Measurements from ENCODE around the gene MTMR1. TPM values are rescaled to one million over a fixed set of nuclear protein-coding genes. Genes with fewer than 3 reads are reported as not detected.

MTMR1 gene
- total RNA-seq, 1 experiment from 2014 or later: 15.6 TPM

DNA sequence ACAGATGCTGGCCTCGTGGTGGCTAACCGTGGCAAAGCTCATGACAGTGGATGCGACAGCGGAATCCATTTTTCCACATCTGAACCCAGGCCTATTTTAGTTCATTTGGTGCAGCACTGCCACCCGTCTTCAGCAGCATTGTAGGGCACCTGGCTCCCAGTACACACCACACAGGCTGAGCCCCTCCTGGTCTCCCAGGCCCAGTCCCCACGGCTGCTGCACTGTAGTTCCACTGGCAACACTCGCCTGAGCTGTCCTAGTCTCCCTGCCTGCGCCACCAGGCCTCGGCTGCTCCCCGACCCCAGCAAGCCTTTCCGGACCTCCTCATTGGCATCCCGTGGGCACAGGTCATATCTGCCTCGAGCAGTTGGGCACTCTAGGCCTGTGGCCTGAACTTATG is 76.2 kb downstream of the MTMR1 start (continued):
- TF ChIP-seq, protein P1, sequence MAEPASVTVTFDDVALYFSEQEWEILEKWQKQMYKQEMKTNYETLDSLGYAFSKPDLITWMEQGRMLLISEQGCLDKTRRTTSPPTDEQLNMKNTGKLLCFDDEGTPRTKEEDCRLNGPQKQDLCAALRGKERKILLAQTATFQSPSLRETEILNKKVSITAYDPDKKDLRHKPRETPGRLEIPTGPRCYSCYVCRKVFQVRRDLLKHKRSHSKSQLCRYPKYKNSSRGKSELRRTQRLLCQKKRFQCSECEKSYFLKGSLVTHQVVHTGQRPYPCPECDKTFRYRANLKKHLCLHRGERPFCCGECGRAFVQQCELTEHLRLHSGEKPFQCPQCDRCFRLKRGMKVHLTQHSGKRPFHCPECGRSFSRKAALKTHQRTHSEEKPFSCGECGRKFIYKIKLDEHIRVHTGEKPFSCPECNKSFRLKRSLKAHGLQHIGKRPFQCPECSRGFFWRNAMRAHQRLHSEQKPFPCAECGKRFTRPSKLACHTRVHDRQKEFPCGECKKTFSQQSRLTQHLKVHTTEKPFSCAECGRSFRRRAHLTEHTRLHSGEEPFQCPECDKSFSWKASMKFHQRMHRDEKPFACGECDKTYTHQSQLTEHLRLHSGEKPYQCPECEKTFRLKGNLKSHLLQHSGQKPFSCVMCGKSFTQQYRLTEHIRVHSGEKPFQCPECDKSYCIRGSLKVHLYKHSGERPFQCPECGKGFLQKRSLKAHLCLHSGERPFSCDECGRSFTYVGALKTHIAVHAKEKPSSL (CRISPR knock-in tag; conservative IDR thresholded peaks at IDR 0.05): no peak
- TF ChIP-seq SOX15 (CRISPR knock-in tag; IDR thresholded peaks at IDR 0.05): no peak

DNA sequence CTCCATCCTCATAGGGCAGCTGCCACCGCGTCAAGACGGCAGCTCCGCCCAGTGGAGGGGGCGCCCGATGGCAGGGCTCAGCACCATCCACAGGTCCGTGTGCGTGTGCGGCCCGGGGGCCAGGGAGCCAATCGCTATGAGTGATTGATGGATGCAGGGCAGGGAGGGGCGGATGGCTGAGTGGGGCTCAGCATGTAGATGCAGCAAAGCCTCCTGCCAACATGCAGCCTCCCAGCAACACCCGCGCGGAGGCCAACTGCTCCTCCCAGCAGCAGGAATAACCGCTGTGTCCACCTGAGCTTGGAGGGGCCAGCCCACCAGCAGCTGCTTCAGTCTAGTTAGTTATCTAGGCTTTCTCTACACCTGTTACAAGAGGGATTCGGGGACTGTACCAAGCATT is 77.4 kb downstream of the MTMR1 start:
- Mint-ChIP-seq H3K4me3 (no peak overlapping the region), H3K27ac (no peak overlapping the region), H3K9me3 (no peaks in the 10 kb centered on the region), H3K36me3 (peaks cover 9% of the 10 kb centered on the region; the same call in 1 of the 2 replicates), H3K27me3 (ENCODE audit: low read depth) (no peaks in the 10 kb centered on the region), H3K4me1 (peaks cover 10% of the 10 kb centered on the region)
- no peak for TF ChIP-seq TEAD1 (CRISPR knock-in tag; IDR thresholded peaks at IDR 0.05)
- TF ChIP-seq ZNF396 (CRISPR knock-in tag; IDR thresholded peaks at IDR 0.05; ENCODE audit: borderline replicate concordance): no peak
- no peak for TF ChIP-seq JUN (CRISPR knock-in tag; IDR thresholded peaks at IDR 0.05)
- ChIA-PET CTCF (no interaction called here), POLR2A (no interaction called here)
- ATAC-seq (no peak), DNase-seq (ENCODE audit: low spot score) (no peak)

DNA sequence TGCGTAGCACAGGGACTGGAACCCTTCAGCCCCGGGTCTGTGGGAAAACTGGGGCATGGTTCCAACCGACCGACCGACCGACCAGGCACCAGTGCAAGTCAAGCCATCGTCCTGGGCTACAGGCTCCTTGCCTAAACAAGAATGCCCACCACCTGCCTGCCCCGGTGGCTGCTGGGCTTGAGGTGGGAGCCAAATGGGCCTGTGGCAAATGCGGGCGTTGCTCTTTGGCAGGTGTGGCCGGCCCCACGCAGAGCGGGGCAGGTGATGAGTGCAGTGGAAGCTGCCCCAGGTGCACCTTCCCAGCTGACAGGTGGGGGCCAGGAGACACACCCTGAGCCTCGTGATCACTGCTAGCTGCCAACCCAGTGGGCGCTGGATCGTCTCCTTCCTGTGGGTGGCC is 77.9 kb downstream of the MTMR1 start:
- H3K9me3 Mint-ChIP-seq: no peaks in the 10 kb centered on the region
- H3K4me3 Mint-ChIP-seq: no peak overlapping the region
- peaks cover 9% of the 10 kb centered on the region; the same call in 1 of the 2 replicates for H3K36me3 Mint-ChIP-seq
- DNase-seq (ENCODE audit: low spot score): no peak
- TF ChIP-seq, protein P2, sequence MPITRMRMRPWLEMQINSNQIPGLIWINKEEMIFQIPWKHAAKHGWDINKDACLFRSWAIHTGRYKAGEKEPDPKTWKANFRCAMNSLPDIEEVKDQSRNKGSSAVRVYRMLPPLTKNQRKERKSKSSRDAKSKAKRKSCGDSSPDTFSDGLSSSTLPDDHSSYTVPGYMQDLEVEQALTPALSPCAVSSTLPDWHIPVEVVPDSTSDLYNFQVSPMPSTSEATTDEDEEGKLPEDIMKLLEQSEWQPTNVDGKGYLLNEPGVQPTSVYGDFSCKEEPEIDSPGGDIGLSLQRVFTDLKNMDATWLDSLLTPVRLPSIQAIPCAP (CRISPR knock-in tag; IDR thresholded peaks at IDR 0.05): no peak
- TF ChIP-seq, protein P3, sequence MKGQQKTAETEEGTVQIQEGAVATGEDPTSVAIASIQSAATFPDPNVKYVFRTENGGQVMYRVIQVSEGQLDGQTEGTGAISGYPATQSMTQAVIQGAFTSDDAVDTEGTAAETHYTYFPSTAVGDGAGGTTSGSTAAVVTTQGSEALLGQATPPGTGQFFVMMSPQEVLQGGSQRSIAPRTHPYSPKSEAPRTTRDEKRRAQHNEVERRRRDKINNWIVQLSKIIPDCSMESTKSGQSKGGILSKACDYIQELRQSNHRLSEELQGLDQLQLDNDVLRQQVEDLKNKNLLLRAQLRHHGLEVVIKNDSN (CRISPR knock-in tag; IDR thresholded peaks at IDR 0.05): no peak
- TF ChIP-seq ZNF416 (CRISPR knock-in tag; IDR thresholded peaks at IDR 0.05) (no peak), ZNF219 (CRISPR knock-in tag; IDR thresholded peaks at IDR 0.05; ENCODE audit: borderline replicate concordance) (no peak), TP53 (CRISPR knock-in tag; IDR thresholded peaks at IDR 0.05) (no peak), NFATC4 (CRISPR knock-in tag; IDR thresholded peaks at IDR 0.05) (no peak), CBFB (CRISPR knock-in tag; IDR thresholded peaks at IDR 0.05; ENCODE audit: low read depth) (no peak), ZNF317 (CRISPR knock-in tag; IDR thresholded peaks at IDR 0.05; ENCODE audit: borderline replicate concordance, low read depth) (no peak), CREB1 (CRISPR knock-in tag; IDR thresholded peaks at IDR 0.05) (no peak), HMGA2 (CRISPR knock-in tag; IDR thresholded peaks at IDR 0.05) (no peak)
- TF ChIP-seq, protein P4, sequence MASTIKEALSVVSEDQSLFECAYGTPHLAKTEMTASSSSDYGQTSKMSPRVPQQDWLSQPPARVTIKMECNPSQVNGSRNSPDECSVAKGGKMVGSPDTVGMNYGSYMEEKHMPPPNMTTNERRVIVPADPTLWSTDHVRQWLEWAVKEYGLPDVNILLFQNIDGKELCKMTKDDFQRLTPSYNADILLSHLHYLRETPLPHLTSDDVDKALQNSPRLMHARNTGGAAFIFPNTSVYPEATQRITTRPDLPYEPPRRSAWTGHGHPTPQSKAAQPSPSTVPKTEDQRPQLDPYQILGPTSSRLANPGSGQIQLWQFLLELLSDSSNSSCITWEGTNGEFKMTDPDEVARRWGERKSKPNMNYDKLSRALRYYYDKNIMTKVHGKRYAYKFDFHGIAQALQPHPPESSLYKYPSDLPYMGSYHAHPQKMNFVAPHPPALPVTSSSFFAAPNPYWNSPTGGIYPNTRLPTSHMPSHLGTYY (CRISPR knock-in tag; IDR thresholded peaks at IDR 0.05): no peak
- no peaks in the 10 kb centered on the region for H3K27me3 Mint-ChIP-seq (ENCODE audit: low read depth)
- no peak for ATAC-seq
- no peak overlapping the region for H3K27ac Mint-ChIP-seq
- peaks cover 10% of the 10 kb centered on the region for H3K4me1 Mint-ChIP-seq
- ChIA-PET POLR2A (no interaction called here), CTCF (interaction anchor here (0.9 to 2.5 kb wide), 5 partner anchors 163 to 310 kb away, joined by 3 to 90 read pairs (median 4); no protein-coding TSS in a partner anchor)

Measured in WTC11 (cell line).